HEK293 (cell line): ENCODE results near the gene TAPBP.

Source experiments
- ATF2 ChIP-seq: fragments of 450-650 bp; formaldehyde crosslinking; IDR thresholded peaks from 2 replicates; pipeline ENCODE4 v1.5.1; 2016; ENCODE audit warnings: missing biosample characterization, missing genetic modification characterization, low read depth
- KLF7 ChIP-seq: fragments of 450-650 bp; formaldehyde crosslinking; IDR thresholded peaks from 2 replicates; pipeline ENCODE4 v1.5.1; 2016; ENCODE audit warnings: missing biosample characterization, missing genetic modification characterization, borderline replicate concordance
- PRDM6 ChIP-seq: fragments of 450-650 bp; formaldehyde crosslinking; IDR thresholded peaks from 2 replicates; pipeline ENCODE4 v1.5.1; 2017; ENCODE audit warnings: missing biosample characterization, missing genetic modification characterization
- SP7 ChIP-seq: fragments of 450-650 bp; formaldehyde crosslinking; IDR thresholded peaks from 2 replicates; pipeline ENCODE4 v1.5.1; 2016; ENCODE audit warnings: missing biosample characterization, missing genetic modification characterization
- TSHZ1 ChIP-seq: fragments of 450-650 bp; formaldehyde crosslinking; IDR thresholded peaks from 2 replicates; pipeline ENCODE4 v1.5.1; 2016; ENCODE audit warnings: missing biosample characterization, missing genetic modification characterization, borderline replicate concordance
- ZFP37 ChIP-seq: fragments of 450-650 bp; formaldehyde crosslinking; IDR thresholded peaks from 2 replicates; pipeline ENCODE4 v1.5.1; 2016; ENCODE audit warnings: missing biosample characterization, missing genetic modification characterization
- ZFP41 ChIP-seq: fragments of 450-650 bp; formaldehyde crosslinking; IDR thresholded peaks from 2 replicates; pipeline ENCODE4 v1.5.1; 2016; ENCODE audit warnings: missing biosample characterization, missing genetic modification characterization, borderline replicate concordance
- ZNF23 ChIP-seq: fragments of 450-650 bp; formaldehyde crosslinking; IDR thresholded peaks from 2 replicates; pipeline ENCODE4 v1.5.1; 2016; ENCODE audit warnings: missing biosample characterization, missing genetic modification characterization, borderline replicate concordance
- ZNF24 ChIP-seq: fragments of 450-650 bp; formaldehyde crosslinking; IDR thresholded peaks from 2 replicates; pipeline ENCODE4 v1.5.1; 2016; ENCODE audit warnings: missing biosample characterization, missing genetic modification characterization
- ZNF394 ChIP-seq: fragments of 450-650 bp; formaldehyde crosslinking; IDR thresholded peaks from 2 replicates; pipeline ENCODE4 v1.5.1; 2016; ENCODE audit warnings: missing biosample characterization, missing genetic modification characterization, mild to moderate bottlenecking, moderate library complexity, borderline replicate concordance
- ZNF398 ChIP-seq: fragments of 450-650 bp; formaldehyde crosslinking; IDR thresholded peaks from 2 replicates; pipeline ENCODE4 v1.5.1; 2017; ENCODE audit warnings: missing biosample characterization, missing genetic modification characterization
- ZNF423 ChIP-seq: fragments of 450-650 bp; formaldehyde crosslinking; IDR thresholded peaks from 2 replicates; pipeline ENCODE4 v1.5.1; 2016; ENCODE audit warnings: missing biosample characterization, missing genetic modification characterization
- ZNF518A ChIP-seq: fragments of 450-650 bp; formaldehyde crosslinking; conservative IDR thresholded peaks from 2 replicates; pipeline ENCODE4 v1.5.1; 2016; ENCODE audit warnings: low read depth, missing biosample characterization, missing genetic modification characterization
- ZNF529 ChIP-seq: fragments of 450-650 bp; formaldehyde crosslinking; IDR thresholded peaks from 2 replicates; pipeline ENCODE4 v1.5.1; 2017; ENCODE audit warnings: missing genetic modification characterization, missing biosample characterization; ENCODE audit not compliant: insufficient replicate concordance
- ZNF596 ChIP-seq: fragments of 450-650 bp; IDR thresholded peaks from 2 replicates; pipeline ENCODE4 v1.5.0; 2018; ENCODE audit warnings: missing biosample characterization, mild to moderate bottlenecking, missing genetic modification characterization, moderate library complexity
- ZNF660 ChIP-seq: fragments of 450-650 bp; IDR thresholded peaks from 2 replicates; pipeline ENCODE4 v1.5.1; 2018; ENCODE audit warnings: missing biosample characterization, mild to moderate bottlenecking, missing genetic modification characterization
- ZNF747 ChIP-seq: fragments of 450-650 bp; formaldehyde crosslinking; IDR thresholded peaks from 2 replicates; pipeline ENCODE4 v1.5.1; 2016; ENCODE audit warnings: missing biosample characterization, missing genetic modification characterization
- ZNF768 ChIP-seq: fragments of 450-650 bp; formaldehyde crosslinking; IDR thresholded peaks from 2 replicates; pipeline ENCODE4 v1.5.1; 2018; ENCODE audit warnings: missing biosample characterization, mild to moderate bottlenecking, missing genetic modification characterization
- ZSCAN23 ChIP-seq: fragments of 450-650 bp; formaldehyde crosslinking; IDR thresholded peaks from 2 replicates; pipeline ENCODE4 v1.5.1; 2016; ENCODE audit warnings: missing biosample characterization, missing genetic modification characterization
- TF ChIP-seq, protein P1 (sequence below): fragments of 450-650 bp; formaldehyde crosslinking; IDR thresholded peaks from 2 replicates; pipeline ENCODE4 v1.5.1; 2016; ENCODE audit warnings: missing biosample characterization, missing genetic modification characterization

The TAPBP gene

GRCh38 chr6:33276864-33277662 lies 36.8 kb downstream of the TAPBP start, which contains the start of gene B3GALT4 (continued):
- TF ChIP-seq ZNF518A, result no peak
- peak; percentile 93 for TF ChIP-seq ZNF660
- TF ChIP-seq ZNF747 (tag by site-specific recombination), result no peak
- peak; percentile 44; the same call in 1 of the 2 replicates for TF ChIP-seq ZNF398 (tag by site-specific recombination)
- TF ChIP-seq ZNF423 (tag by site-specific recombination), result no peak
- peak; percentile 42; the same call in 1 of the 2 replicates for TF ChIP-seq ZNF394
- no peak for TF ChIP-seq ZSCAN23 (tag by site-specific recombination)
- peak; percentile 45; the same call in 1 of the 2 replicates for TF ChIP-seq ZNF768 (tag by site-specific recombination)
- TF ChIP-seq, protein P1, sequence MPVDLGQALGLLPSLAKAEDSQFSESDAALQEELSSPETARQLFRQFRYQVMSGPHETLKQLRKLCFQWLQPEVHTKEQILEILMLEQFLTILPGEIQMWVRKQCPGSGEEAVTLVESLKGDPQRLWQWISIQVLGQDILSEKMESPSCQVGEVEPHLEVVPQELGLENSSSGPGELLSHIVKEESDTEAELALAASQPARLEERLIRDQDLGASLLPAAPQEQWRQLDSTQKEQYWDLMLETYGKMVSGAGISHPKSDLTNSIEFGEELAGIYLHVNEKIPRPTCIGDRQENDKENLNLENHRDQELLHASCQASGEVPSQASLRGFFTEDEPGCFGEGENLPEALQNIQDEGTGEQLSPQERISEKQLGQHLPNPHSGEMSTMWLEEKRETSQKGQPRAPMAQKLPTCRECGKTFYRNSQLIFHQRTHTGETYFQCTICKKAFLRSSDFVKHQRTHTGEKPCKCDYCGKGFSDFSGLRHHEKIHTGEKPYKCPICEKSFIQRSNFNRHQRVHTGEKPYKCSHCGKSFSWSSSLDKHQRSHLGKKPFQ (tag by site-specific recombination), result 0 out of 2 replicates have a peak, but pooled peaks have one; percentile 13
- TF ChIP-seq TSHZ1 (tag by site-specific recombination), result no peak
- no peak for TF ChIP-seq ZNF23
- TF ChIP-seq ZNF529, result no peak
- peak; percentile 77 for TF ChIP-seq KLF7 (tag by site-specific recombination)
- TF ChIP-seq ZNF24 (tag by site-specific recombination), result peak; percentile 50; the same call in 1 of the 2 replicates
- TF ChIP-seq ZNF596 (tag by site-specific recombination), result peak; percentile 72
- peak; percentile 35; the same call in 1 of the 2 replicates for TF ChIP-seq ZFP37
- no peak for TF ChIP-seq PRDM6 (tag by site-specific recombination)
- TF ChIP-seq SP7 (tag by site-specific recombination), result peak; percentile 81
- no peak for TF ChIP-seq ATF2 (tag by site-specific recombination)
- no peak for TF ChIP-seq ZFP41 (tag by site-specific recombination)
- TF ChIP-seq, all 188 proteins: peak for 71
